NCI-H1694 treated with DMSO at 0.1 percent for 48 hours (cell line): ENCODE measurements around the gene SCTR.

Experiments
- DNase-seq: peaks from one replicate; lab custom pipeline; 2025; lab: John Stamatoyannopoulos, UW

SCTR gene

GRCh38 chr2:119429225-119429981 is 94.9 kb downstream of the SCTR start:
- DNase-seq: no peak

GRCh38 chr2:119428488-119429224 is 95.6 kb downstream of the SCTR start:
- DNase-seq: no peak

- DNase-seq: no peak
These were observed 96.5 kb downstream of the SCTR start for GRCh38 chr2:119427756-119428155.

DNA sequence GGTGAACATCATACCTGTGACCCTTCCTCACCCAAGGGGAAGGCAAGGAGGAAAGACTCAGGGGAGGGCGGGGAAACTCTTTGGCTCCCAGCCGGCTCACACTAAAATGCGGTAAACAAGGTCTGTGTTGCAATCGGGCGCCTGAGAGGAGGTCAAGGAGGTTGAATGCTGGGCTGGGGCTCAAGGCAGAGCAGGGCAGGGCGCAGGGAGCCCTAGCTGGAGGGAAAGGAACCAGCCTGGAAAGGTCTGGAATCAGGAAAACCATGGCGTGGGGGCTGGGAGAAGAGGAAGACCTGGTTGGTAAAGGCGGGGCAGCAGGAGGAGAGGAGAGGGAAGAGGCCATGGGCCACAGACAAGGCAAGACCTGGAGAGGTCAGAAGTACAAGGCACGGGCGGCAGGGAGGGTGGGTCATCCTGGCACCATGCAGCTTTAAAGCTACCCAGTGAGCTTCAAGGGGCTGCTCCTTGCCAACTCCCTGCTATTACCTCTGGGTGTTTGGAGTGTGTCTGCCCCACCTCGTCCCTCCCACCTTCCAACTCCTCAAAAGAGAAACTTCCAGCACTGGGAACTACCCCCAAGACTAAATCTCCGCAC is 97.4 kb downstream of the SCTR start:
- DNase-seq: no peak

- DNase-seq: no peak
These were observed 97.9 kb downstream of the SCTR start for GRCh38 chr2:119426396-119426675.

- DNase-seq: no peak
These were observed 98.5 kb downstream of the SCTR start for GRCh38 chr2:119425620-119426395.

- no peak for DNase-seq
These were observed 99.2 kb downstream of the SCTR start for GRCh38 chr2:119425119-119425405.

- DNase-seq: no peak
These were observed 99.8 kb downstream of the SCTR start for GRCh38 chr2:119424284-119425118.

DNA sequence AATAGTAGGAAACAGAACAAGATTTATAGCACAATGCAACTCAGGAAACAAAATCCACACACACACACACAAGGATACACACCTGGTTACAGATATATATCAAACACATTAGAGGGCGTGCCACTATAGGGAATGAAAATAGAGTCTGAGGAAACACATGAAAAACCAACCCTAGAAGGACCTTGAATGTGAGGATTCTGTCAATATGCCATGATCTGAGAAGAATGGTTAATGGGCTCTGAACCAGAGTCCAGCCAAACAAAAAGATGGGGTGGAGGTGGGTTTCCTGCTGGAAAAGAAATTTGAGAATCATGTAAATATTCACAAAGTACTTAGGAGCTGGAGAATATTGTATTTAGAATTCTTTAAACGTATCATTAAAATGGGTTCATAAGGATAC is 100.5 kb downstream of the SCTR start:
- no peak for DNase-seq

DNA sequence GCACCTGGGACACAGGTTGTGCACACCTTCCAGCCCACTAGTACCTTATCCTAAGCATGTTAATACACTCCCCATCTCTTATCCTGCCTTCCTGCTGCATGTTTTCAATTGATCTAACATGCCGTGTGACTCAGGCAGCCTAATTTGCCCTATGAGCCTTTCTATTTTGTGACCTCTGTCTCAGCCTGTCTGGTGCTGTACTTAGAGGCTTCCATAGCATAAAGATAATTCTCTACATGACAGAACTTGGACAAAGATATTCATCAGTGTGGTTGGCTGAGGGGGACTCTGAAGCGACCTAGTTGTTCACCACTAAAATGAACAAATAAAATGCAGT is 101.2 kb downstream of the SCTR start:
- DNase-seq: no peak

DNA sequence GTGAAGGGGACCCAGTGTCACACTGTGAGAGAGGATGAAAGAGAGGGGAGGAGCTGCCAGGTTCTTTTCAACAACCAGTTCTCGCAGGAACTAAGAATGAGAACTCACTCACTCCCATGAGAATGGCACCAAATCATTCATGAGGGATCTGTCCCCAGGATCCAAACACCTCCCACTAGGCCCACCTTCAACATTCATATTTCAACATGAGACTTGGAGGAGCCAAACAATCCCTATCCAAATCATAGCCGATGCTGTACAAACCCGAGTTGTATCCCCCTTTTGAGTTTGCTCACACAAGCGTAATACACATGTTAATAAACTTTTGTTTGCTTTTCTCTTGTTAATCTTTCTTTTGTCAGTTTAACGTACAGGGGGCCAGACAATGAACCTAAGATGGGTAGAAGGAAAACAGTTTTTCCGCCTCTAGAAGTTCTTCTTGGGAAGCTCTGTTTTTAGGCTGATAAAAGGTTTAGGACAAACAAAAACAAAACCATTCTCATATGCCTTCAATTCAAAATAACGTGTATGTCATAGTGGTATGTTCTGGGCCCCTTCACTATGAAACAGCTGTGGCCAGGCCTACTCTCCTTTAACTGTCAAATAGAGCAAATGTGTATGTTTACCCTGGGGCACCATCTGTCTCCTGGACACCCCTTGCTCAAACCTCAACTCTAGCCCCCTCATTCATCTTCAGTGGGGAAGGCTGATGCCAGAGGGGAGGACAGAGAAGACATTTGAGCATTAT is 101.7 kb downstream of the SCTR start:
- DNase-seq: peak; percentile 1

- DNase-seq: no peak
These were observed 102.5 kb downstream of the SCTR start for GRCh38 chr2:119421741-119422140.

DNA sequence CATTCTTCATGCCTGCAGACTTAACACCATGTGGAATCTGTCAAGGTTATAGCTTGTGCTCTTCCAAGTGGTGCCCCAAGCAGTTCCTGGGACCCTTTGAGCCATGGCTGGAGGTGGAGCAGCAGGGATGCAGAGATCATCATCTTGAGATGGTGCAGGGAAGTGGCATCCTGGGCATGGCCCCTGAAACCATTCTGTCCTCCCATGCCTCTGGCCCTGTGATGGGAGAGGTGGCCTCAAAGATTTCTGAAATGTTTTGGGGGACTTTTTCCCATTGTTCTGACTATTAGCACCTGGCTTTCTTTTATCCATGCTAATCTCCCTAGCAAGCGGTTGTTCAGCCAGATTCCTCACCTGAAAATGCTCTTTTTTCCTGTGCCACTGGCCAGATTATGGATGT is 103.0 kb downstream of the SCTR start:
- no peak for DNase-seq

DNA sequence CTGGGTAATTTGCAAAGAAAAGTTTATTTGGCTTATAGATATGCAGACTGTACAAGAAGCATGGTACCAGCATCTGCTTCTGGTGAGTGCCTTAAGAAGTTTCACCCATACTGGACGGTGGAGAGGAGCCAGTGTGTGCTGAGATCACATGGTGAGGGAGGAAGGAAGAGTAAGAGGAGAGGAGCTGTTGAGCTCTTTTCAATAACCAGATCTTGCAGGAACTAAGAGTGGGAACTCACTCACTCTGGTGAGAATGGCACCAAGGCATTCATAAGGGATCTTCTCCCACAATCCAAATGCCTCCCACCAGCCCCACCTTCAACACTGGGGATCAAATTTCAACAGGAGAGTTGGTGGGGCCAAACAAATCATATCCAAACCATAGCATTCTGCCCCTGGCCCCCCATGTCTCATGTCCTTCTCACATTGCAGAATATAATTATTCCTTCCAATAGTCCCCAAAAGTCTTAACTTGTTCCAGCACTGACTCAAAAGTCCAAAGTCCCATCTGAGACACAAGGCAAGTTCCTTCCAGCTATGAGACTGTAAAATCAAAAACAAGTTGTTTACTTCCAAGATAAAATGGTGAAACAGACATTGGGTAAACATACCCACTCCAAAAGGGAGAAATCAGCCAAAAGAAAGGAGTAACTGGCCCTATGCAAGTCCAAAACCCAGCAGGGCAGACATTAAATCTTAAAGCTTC is 104.3 kb downstream of the SCTR start:
- DNase-seq: no peak

DNA sequence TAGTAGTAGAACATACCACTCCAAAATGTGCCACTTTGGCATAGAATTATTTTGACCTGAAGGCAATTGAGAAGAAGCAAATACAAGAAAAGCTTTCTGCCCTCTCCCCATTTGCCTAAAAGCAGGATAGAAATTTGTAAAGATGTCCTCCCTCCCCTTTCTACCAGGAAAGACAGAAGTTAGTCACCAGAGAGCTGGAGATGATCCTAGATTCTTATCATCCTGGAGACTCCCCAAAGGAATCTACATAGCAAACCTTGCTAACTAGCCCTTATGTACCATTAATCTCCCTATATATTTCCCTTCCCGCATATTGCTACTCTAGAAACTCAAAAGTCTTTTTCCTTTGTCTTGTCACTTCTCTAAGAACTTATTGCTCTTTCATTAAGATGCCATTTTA is 105.2 kb downstream of the SCTR start:
- DNase-seq: no peak

DNA sequence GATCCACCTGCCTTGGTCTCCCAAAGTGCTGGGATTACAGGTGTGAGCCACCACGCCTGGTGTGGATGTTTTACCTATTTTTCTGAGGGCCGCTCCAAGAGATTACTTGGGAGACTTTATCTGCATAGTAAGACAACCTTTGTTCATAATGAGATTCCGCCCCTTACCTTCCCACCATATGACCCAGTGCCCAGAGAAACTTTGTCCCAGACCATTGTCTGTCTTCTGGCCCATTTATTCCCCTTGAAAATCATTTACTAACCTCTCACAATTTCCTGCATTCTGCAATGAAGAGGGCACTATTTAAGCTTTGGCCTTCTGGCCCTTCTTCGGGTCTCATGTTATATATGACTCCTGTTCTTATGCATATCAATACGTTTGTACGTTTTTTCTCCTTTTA is 106.4 kb downstream of the SCTR start:
- no peak for DNase-seq

- no peak for DNase-seq
These were observed 107.9 kb downstream of the SCTR start for GRCh38 chr2:119416299-119416923.

DNA sequence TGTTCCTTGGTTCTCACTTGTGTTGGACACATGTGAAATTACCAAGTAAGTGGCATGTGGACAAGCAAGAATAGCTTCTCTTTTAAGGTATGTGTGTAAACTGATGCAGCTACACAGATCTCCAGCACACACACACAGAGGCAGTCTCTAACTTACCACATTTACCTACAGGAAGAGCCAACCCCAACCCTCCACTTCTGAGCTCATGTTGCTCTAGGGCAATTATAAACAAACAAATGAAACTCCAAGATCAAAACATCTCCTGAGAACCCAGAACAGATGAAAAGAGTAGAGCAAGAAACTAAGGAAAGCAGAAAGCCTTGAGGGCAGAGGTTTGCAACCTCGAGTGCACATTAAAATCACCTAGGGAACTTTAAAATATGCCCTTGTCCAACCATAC is 108.7 kb downstream of the SCTR start:
- DNase-seq: no peak

GRCh38 chr2:119414894-119415293 is 109.4 kb downstream of the SCTR start:
- DNase-seq: no peak

DNA sequence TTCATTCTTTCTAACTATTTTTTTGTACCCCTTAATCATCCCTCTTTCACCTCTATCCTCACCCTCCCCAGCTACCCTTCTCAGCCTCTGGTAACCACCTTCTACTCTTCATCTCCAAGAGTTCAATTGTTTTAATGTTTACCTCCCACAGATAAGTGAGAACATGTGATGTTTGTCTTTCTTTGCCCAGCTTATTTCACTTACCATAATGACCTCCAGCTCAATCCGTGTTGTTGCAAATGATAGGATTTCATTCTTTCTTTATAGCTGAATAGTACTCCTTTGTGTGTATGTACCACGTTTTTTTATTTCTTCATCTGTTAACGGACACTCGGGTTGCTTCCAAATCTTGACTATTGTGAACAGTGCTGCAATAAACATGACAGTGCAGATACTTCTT is 114.8 kb downstream of the SCTR start:
- no peak for DNase-seq
